Fibroblast of lung (primary cell): ENCODE measurements around the gene CEP170. TPM values are rescaled to one million over a fixed set of nuclear protein-coding genes. Genes with fewer than 3 reads are reported as not detected.

Experiments
- DNase-seq, 2 donors: peaks; one replicate each; pipeline versions ENCODE4 v3.0.0 to v3.0.0-alpha.2; 2010; ENCODE audit warnings: low read depth in 2 of 2
- H2AFZ ChIP-seq: 2 replicates; pipeline ENCODE4 v1.5.1; 2012; ENCODE audit warnings: low read length, control low read depth, inconsistent platforms
- H3K27ac ChIP-seq: 2 replicates; pipeline ENCODE4 v1.5.1; 2011; ENCODE audit warnings: low read length, control low read depth; ENCODE audit not compliant: insufficient read depth
- H3K27me3 ChIP-seq: 2 replicates; pipeline ENCODE4 v1.5.1; 2011; ENCODE audit warnings: mild to moderate bottlenecking, low read length; ENCODE audit not compliant: control insufficient read depth, insufficient read depth
- H3K36me3 ChIP-seq: 2 replicates; pipeline ENCODE4 v1.5.1; 2011; ENCODE audit warnings: low read length; ENCODE audit not compliant: control insufficient read depth, insufficient read depth
- H3K4me1 ChIP-seq: 2 replicates; pipeline ENCODE4 v1.5.1; 2011; ENCODE audit warnings: low read length; ENCODE audit not compliant: control insufficient read depth, insufficient read depth; ENCODE audit errors: extremely low read depth
- H3K4me2 ChIP-seq: 2 replicates; pipeline ENCODE4 v1.5.1; 2011; ENCODE audit warnings: low read length, control low read depth; ENCODE audit not compliant: insufficient read depth; ENCODE audit errors: extremely low read depth
- H3K4me3 ChIP-seq, 4 experiments: fragments of 200-600 bp in 1 of 4; sonication (generic) in 1 of 4; replicated peaks in 1 of 4; 2 replicates each; pipeline ENCODE4 v1.5.1; 2011 to 2016; ENCODE audit warnings: low read length in 4 of 4, low read depth in 3 of 4, mild to moderate bottlenecking in 3 of 4, control low read depth in 2 of 4, inconsistent platforms in 1 of 4, mixed read lengths in 1 of 4; ENCODE audit not compliant: insufficient read depth in 1 of 4; ENCODE audit errors: control extremely low read depth in 1 of 4
- H3K79me2 ChIP-seq: 2 replicates; pipeline ENCODE4 v1.5.1; 2012; ENCODE audit warnings: mild to moderate bottlenecking, low read length, inconsistent platforms; ENCODE audit not compliant: control insufficient read depth, insufficient read depth
- H3K9ac ChIP-seq: 2 replicates; pipeline ENCODE4 v1.5.1; 2011; ENCODE audit warnings: mild to moderate bottlenecking, low read length, control low read depth; ENCODE audit not compliant: insufficient read depth
- H3K9me3 ChIP-seq: 2 replicates; pipeline ENCODE4 v1.5.1; 2012; ENCODE audit warnings: low read depth, low read length; ENCODE audit not compliant: control insufficient read depth, insufficient read depth
- H4K20me1 ChIP-seq: 2 replicates; pipeline ENCODE4 v1.5.1; 2011; ENCODE audit warnings: low read length; ENCODE audit not compliant: control insufficient read depth, insufficient read depth; ENCODE audit errors: extremely low read depth
- EZH2 ChIP-seq: IDR thresholded peaks from 2 replicates; pipeline ENCODE4 v1.5.1; 2012; ENCODE audit warnings: low read length, control low read depth, mild to moderate bottlenecking; ENCODE audit errors: missing control alignments
- polyA plus RNA-seq, 2 donors: library from polyadenylated mRNA; depleted of rRNA in 1 of 2; stranded (reverse) in 1 of 2; unstranded in 1 of 2; fragments of >200 nt; gene quantifications; 2 replicates each; pipeline ENCODE4 v1.2.1, GENCODE V29; 2011 to 2012; ENCODE audit warnings: missing spikeins in 1 of 2
- total RNA-seq: library from RNA; depleted of rRNA; stranded (reverse); fragments of >200 nt; gene quantifications from 2 replicates; pipeline ENCODE4 v1.2.1, GENCODE V29; 2014
- TF ChIP-seq, protein P1 (sequence below), 2 donors: IDR thresholded peaks in 1 of 2; conservative IDR thresholded peaks in 1 of 2; 1 replicate in 1 of 2; 2 replicates in 1 of 2; pipeline ENCODE4 v1.5.1; 2011 to 2012; ENCODE audit warnings: low read length in 2 of 2, control low read depth in 1 of 2, inconsistent platforms in 1 of 2, low read depth in 1 of 2, mild to moderate bottlenecking in 1 of 2

Gene CEP170
- total and polyA plus RNA-seq, 2 donors (not counting 1 experiment from before 2014, with no cell fraction given), result 86.0 to 92.0 TPM

DNA sequence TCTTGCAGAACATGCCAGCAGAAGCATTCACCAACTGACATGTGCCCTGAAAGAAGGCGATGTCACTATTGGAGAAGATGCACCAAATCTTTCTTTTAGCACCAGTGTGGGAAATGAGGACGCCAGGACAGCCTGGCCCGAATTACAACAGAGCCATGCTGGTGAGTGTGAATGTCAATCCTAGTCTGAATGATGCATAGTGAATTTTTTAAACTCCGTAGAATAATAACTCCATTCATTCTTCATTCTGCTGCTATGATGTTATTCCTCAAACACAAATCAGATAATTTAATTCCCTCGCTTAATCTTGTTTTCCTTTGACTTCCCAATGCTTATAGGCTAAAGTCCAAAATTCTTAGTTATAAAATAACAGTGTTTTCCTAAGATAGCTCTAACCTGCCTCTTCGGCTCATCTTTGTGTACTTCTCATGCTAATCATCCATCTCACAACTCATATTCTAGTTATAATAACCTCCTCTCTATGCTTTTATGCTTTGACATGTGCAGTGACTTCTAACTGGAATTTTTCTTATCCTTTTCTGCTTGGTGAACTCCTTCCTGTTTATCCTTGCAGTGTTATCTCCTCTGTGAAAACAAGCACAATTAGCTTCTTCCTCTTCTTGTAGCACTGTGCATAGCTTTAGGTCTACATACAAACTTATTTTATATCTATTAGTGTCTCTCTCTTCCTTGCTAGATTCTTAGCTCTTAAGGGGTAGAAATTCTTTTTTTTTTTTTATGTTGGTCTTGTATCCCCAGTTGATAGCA is 15.2 kb upstream of the CEP170 start:
- Histone ChIP-seq H3K4me1 (peaks cover 22% of the 10 kb centered on the region), H3K27ac (peak overlapping the region; percentile 64), H3K36me3 (peaks cover 6% of the 10 kb centered on the region), H4K20me1 (no peaks in the 10 kb centered on the region), H2AFZ (no peak overlapping the region), H3K4me3 (no peak overlapping the region), H3K79me2 (peaks cover 23% of the 10 kb centered on the region), H3K9me3 (no peaks in the 10 kb centered on the region), H3K4me2 (no peak overlapping the region), H3K9ac (no peak overlapping the region), H3K27me3 (no peaks in the 10 kb centered on the region)
- TF ChIP-seq, protein P1, sequence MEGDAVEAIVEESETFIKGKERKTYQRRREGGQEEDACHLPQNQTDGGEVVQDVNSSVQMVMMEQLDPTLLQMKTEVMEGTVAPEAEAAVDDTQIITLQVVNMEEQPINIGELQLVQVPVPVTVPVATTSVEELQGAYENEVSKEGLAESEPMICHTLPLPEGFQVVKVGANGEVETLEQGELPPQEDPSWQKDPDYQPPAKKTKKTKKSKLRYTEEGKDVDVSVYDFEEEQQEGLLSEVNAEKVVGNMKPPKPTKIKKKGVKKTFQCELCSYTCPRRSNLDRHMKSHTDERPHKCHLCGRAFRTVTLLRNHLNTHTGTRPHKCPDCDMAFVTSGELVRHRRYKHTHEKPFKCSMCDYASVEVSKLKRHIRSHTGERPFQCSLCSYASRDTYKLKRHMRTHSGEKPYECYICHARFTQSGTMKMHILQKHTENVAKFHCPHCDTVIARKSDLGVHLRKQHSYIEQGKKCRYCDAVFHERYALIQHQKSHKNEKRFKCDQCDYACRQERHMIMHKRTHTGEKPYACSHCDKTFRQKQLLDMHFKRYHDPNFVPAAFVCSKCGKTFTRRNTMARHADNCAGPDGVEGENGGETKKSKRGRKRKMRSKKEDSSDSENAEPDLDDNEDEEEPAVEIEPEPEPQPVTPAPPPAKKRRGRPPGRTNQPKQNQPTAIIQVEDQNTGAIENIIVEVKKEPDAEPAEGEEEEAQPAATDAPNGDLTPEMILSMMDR (conservative IDR thresholded peaks at IDR 0.05 in 1 of 2, IDR thresholded peaks at IDR 0.05 in 1 of 2; ENCODE audit: low read depth in 1 of 2, low read length in 2 of 2), result no peak
- TF ChIP-seq EZH2, result no peak
- no peak for DNase-seq

DNA sequence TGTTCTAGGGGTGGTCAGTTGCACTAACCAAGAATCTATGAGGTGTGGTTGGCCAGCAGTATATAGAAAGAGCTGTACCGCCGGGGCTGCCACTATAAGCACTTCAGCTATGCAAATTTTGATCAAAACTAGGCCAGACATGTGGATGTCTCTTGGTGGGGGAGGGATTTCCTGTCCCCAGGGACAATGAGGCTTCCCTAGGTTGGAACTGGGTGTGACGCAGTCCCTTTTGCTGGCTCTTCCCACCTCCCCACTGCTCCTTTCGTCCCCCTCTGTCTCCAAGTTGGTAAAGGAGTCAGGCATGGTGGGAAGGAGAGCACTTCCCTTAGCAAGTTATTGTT is 14.3 kb upstream of the CEP170 start:
- no peak for DNase-seq
- H3K36me3 ChIP-seq, result peaks cover 3% of the 10 kb centered on the region
- H3K4me3 ChIP-seq, result no peak overlapping the region
- peaks cover 25% of the 10 kb centered on the region for H3K4me1 ChIP-seq
- no peak overlapping the region for H3K4me2 ChIP-seq
- H3K27ac ChIP-seq, result peak overlapping the region; percentile 64
- H3K79me2 ChIP-seq, result peaks cover 23% of the 10 kb centered on the region
- no peak overlapping the region for H2AFZ ChIP-seq
- no peak overlapping the region for H3K9ac ChIP-seq
- no peak for TF ChIP-seq EZH2
- H3K27me3 ChIP-seq, result no peaks in the 10 kb centered on the region
- H4K20me1 ChIP-seq, result no peaks in the 10 kb centered on the region
- H3K9me3 ChIP-seq, result no peaks in the 10 kb centered on the region

DNA sequence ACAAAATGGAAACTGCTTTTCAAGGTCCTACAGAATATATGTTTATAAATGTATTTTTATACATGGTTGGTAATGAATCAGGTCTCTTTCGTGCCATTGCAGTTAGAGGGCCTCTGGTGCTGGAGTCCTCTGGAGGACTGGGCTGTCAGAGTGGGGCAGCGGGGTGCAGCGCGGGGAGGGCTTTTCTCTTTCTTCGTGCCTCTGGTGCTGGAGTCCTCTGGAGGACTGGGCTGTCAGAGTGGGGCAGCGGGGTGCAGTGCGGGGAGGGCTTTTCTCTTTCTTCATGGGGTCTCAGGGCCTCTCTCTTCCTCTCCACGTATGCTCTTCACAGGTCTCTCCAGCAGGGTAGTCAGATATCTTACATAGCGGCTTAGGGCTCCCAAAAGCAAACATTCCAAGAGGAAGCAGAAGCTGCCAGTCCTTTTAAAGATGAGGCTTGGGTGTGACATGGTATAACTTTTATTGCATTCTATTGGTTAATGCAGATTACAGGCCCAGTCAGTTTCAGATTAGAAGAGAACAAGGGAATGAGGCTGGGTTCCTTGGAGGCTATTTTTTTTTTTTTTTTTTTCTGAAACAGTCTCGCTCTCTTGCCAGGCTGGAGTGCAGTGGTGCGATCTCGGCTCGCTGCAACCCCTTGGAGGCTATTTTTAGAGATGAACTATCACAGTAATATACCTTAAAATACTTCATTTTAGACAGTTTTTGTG is 13.8 kb upstream of the CEP170 start:
- peak overlapping the region; percentile 64 for H3K27ac ChIP-seq
- no peaks in the 10 kb centered on the region for H3K9me3 ChIP-seq
- H2AFZ ChIP-seq, result no peak overlapping the region
- peak overlapping the region; percentile 67 for H3K4me2 ChIP-seq
- H3K4me1 ChIP-seq, result peaks cover 25% of the 10 kb centered on the region
- H3K4me3 ChIP-seq, result peak overlapping the region in 1 of 4 experiments; percentile 32
- H3K79me2 ChIP-seq, result peaks cover 23% of the 10 kb centered on the region
- no peaks in the 10 kb centered on the region for H4K20me1 ChIP-seq
- H3K27me3 ChIP-seq, result no peaks in the 10 kb centered on the region
- peaks cover under 1% of the 10 kb centered on the region for H3K36me3 ChIP-seq
- no peak overlapping the region for H3K9ac ChIP-seq
- DNase-seq, result peak in 1 of 2 donors; percentile 82
- TF ChIP-seq, protein P1 (conservative IDR thresholded peaks at IDR 0.05 in 1 of 2, IDR thresholded peaks at IDR 0.05 in 1 of 2; ENCODE audit: low read depth in 1 of 2, low read length in 2 of 2), result no peak
- no peak for TF ChIP-seq EZH2
